Gastroesophageal sphincter (tissue), 4 donors: ENCODE results near the gene LIN28B. TPM values are rescaled to one million over a fixed set of nuclear protein-coding genes. Genes with fewer than 3 reads are reported as not detected.
A peak's percentile ranks its signal among the peaks of the same experiment; 100 is the strongest.

Experiments
- ATAC-seq: fragments of 150-250 bp; one replicate; pipeline ENCODE4 v1.9.1; 2016; ENCODE audit warnings: mild to moderate bottlenecking, moderate library complexity
- H3K27ac ChIP-seq, 4 donors: fragments of 200-600 bp; sonication (generic) in 3 of 4; 1 replicate in 3 of 4; 2 replicates in 1 of 4; pipeline ENCODE4 v1.5.1; 2016 to 2019
- H3K27me3 ChIP-seq: fragments of 200-600 bp; sonication (generic); one replicate; pipeline ENCODE4 v1.5.1; 2019
- H3K36me3 ChIP-seq, 2 donors: fragments of 200-600 bp; sonication (generic); one replicate each; pipeline ENCODE4 v1.5.1; 2019; ENCODE audit warnings: control low read depth in 1 of 2
- H3K4me1 ChIP-seq, 3 donors: fragments of 200-600 bp; sonication (generic); 1 replicate in 2 of 3; 2 replicates in 1 of 3; pipeline ENCODE4 v1.5.1; 2016 to 2019; ENCODE audit warnings: control low read depth in 2 of 3
- H3K4me3 ChIP-seq, 2 donors: fragments of 200-600 bp; sonication (generic); one replicate each; pipeline ENCODE4 v1.5.1; 2019; ENCODE audit warnings: mild to moderate bottlenecking in 1 of 2, moderate library complexity in 1 of 2
- H3K9me3 ChIP-seq, 3 donors: fragments of 200-600 bp; sonication (generic); one replicate each; pipeline ENCODE4 v1.5.1; 2017 to 2019; ENCODE audit warnings: control low read depth in 2 of 3
- EP300 ChIP-seq: sonication (generic); formaldehyde crosslinking; IDR thresholded peaks from one replicate; pipeline ENCODE4 v1.6.1; 2017; ENCODE audit warnings: antibody characterized with exemption, mild to moderate bottlenecking
- POLR2A ChIP-seq, 2 donors: fragments of 450-650 bp; IDR thresholded peaks; one replicate each; pipeline ENCODE4 v1.6.1; 2017; ENCODE audit warnings: antibody characterized with exemption in 2 of 2, mild to moderate bottlenecking in 2 of 2, moderate library complexity in 1 of 2
- POLR2AphosphoS5 ChIP-seq: sonication (generic); formaldehyde crosslinking; IDR thresholded peaks from one replicate; pipeline ENCODE4 v1.6.1; 2017; ENCODE audit warnings: antibody characterized with exemption
- WGBS, 2 donors: methylation state at CpG; one replicate each; pipeline ENCODE4 v1.1.5; 2018; ENCODE audit warnings: low coverage in 1 of 2; 5-methylcytosine and 5-hydroxymethylcytosine counted together
- total RNA-seq, 4 donors: library from RNA; depleted of rRNA; stranded (reverse); fragments of >200 nt; gene quantifications; one replicate each; pipeline ENCODE4 v1.1.0, GENCODE V29; 2016
- TF ChIP-seq, protein P1 (sequence below), 4 experiments: fragments of 200-600 bp in 2 of 4; fragments of 450-650 bp in 2 of 4; sonication (generic) in 1 of 4; IDR thresholded peaks; one replicate each; pipeline ENCODE4 v1.5.1; 2017 to 2019; ENCODE audit warnings: antibody characterized with exemption in 4 of 4, mild to moderate bottlenecking in 2 of 4, moderate library complexity in 2 of 4

Gene LIN28B
- total RNA-seq, 4 donors from 2014 or later = not detected

DNA sequence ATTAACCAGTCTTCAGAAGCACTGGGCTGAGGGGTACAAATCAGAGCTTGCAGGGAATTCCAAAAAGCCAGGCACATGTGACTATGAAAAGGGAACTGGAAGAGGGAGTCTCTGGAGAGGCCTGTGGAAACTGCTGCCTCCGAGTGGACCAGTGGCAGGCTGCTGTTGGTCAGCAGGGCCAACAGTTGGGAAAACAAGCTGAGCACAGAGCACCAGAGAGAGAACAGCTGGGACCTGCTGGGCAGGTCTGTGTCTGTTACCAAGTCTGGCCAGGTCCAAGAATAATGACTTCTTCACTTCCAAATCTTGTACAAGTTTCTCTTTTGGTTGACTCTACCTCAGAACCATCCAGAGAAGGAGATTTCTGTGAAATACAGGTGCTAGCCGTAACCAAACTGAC lies 81.4 kb downstream of the LIN28B start:
- H3K9me3 ChIP-seq = no peaks in the 10 kb centered on the region
- H3K27me3 ChIP-seq = no peaks in the 10 kb centered on the region
- H3K27ac ChIP-seq = no peak overlapping the region
- no peaks in the 10 kb centered on the region for H3K36me3 ChIP-seq
- no peaks in the 10 kb centered on the region for H3K4me1 ChIP-seq
- WGBS, 2 donors = 36 to 39% methylated on average over 2 of the region's 2 CpGs
- ATAC-seq = peak; percentile 71
- no peak for TF ChIP-seq EP300
- no peak for TF ChIP-seq POLR2AphosphoS5
- no peak for TF ChIP-seq POLR2A (IDR thresholded peaks at IDR 0.05)
- TF ChIP-seq, protein P1, sequence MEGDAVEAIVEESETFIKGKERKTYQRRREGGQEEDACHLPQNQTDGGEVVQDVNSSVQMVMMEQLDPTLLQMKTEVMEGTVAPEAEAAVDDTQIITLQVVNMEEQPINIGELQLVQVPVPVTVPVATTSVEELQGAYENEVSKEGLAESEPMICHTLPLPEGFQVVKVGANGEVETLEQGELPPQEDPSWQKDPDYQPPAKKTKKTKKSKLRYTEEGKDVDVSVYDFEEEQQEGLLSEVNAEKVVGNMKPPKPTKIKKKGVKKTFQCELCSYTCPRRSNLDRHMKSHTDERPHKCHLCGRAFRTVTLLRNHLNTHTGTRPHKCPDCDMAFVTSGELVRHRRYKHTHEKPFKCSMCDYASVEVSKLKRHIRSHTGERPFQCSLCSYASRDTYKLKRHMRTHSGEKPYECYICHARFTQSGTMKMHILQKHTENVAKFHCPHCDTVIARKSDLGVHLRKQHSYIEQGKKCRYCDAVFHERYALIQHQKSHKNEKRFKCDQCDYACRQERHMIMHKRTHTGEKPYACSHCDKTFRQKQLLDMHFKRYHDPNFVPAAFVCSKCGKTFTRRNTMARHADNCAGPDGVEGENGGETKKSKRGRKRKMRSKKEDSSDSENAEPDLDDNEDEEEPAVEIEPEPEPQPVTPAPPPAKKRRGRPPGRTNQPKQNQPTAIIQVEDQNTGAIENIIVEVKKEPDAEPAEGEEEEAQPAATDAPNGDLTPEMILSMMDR (IDR thresholded peaks at IDR 0.05) = no peak
- no peak overlapping the region for H3K4me3 ChIP-seq

- ATAC-seq = no peak
- Histone ChIP-seq H3K27ac (no peak overlapping the region), H3K4me1 (no peaks in the 10 kb centered on the region), H3K9me3 (no peaks in the 10 kb centered on the region), H3K36me3 (no peaks in the 10 kb centered on the region), H3K27me3 (no peaks in the 10 kb centered on the region), H3K4me3 (no peak overlapping the region)
- 73 to 100% methylated on average over 1 to 2 of the region's 2 CpGs for WGBS, 2 donors
- TF ChIP-seq EP300 (no peak), POLR2AphosphoS5 (no peak), POLR2A (IDR thresholded peaks at IDR 0.05) (no peak)
- TF ChIP-seq, protein P1 (IDR thresholded peaks at IDR 0.05) = no peak
Measured at GRCh38 chr6:105041880-105042279, 85.0 kb downstream of the LIN28B start.

GRCh38 chr6:105042648-105043047 lies 85.7 kb downstream of the LIN28B start:
- no peak overlapping the region for H3K27ac ChIP-seq
- TF ChIP-seq, protein P1 (IDR thresholded peaks at IDR 0.05) = no peak
- no peak for TF ChIP-seq POLR2AphosphoS5
- TF ChIP-seq POLR2A (IDR thresholded peaks at IDR 0.05) = no peak
- no peak for TF ChIP-seq EP300
- H3K4me1 ChIP-seq = no peaks in the 10 kb centered on the region
- H3K36me3 ChIP-seq = no peaks in the 10 kb centered on the region
- no peak for ATAC-seq
- H3K4me3 ChIP-seq = no peak overlapping the region
- no peaks in the 10 kb centered on the region for H3K27me3 ChIP-seq
- H3K9me3 ChIP-seq = no peaks in the 10 kb centered on the region

DNA sequence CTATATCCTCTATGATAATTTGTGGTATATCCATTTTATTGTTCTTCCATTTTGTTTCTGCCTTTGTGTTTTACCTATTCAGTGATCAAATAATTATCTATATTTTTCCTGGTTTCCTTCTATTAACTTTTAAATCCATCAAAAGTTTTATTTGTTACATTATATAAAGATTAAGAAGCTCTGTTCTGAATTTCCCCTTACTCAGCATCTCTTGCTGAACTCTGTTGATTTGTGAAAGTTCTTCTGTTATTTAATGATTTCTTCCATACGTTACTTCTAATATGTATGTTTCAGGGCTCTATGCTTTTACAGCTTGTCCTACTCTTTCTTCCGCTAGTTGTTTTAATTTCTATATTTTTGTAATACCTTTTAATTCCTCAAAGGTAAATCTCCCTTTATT lies 87.1 kb downstream of the LIN28B start:
- Histone ChIP-seq H3K4me1 (no peaks in the 10 kb centered on the region), H3K9me3 (no peaks in the 10 kb centered on the region), H3K4me3 (no peak overlapping the region), H3K27me3 (no peaks in the 10 kb centered on the region), H3K36me3 (no peaks in the 10 kb centered on the region), H3K27ac (no peak overlapping the region)
- ATAC-seq = no peak
- TF ChIP-seq, protein P1 (IDR thresholded peaks at IDR 0.05) = no peak
- TF ChIP-seq POLR2A (IDR thresholded peaks at IDR 0.05) (no peak), EP300 (no peak), POLR2AphosphoS5 (no peak)
- WGBS, 2 donors = 84 to 86% methylated on average over 2 of the region's 2 CpGs

GRCh38 chr6:105045526-105045925 lies 88.6 kb downstream of the LIN28B start:
- H3K36me3 ChIP-seq = no peaks in the 10 kb centered on the region
- no peak overlapping the region for H3K27ac ChIP-seq
- H3K9me3 ChIP-seq = no peaks in the 10 kb centered on the region
- WGBS, 2 donors = 100% methylated on average over 1 of the region's 1 CpG
- TF ChIP-seq, protein P1 (IDR thresholded peaks at IDR 0.05) = no peak
- TF ChIP-seq POLR2AphosphoS5 (no peak), POLR2A (IDR thresholded peaks at IDR 0.05) (no peak), EP300 (no peak)
- H3K4me3 ChIP-seq = no peak overlapping the region
- H3K27me3 ChIP-seq = no peaks in the 10 kb centered on the region
- no peaks in the 10 kb centered on the region for H3K4me1 ChIP-seq
- no peak for ATAC-seq
